Measurements from ENCODE around the gene FGF11. TPM values are rescaled to one million over a fixed set of nuclear protein-coding genes. Genes with fewer than 3 reads are reported as not detected.
A peak's percentile ranks its signal among the peaks of the same experiment; 100 is the strongest.

FGF11 gene
- total RNA-seq, 2 donors from 2014 or later: 2.1 TPM; not detected in 1

DNA sequence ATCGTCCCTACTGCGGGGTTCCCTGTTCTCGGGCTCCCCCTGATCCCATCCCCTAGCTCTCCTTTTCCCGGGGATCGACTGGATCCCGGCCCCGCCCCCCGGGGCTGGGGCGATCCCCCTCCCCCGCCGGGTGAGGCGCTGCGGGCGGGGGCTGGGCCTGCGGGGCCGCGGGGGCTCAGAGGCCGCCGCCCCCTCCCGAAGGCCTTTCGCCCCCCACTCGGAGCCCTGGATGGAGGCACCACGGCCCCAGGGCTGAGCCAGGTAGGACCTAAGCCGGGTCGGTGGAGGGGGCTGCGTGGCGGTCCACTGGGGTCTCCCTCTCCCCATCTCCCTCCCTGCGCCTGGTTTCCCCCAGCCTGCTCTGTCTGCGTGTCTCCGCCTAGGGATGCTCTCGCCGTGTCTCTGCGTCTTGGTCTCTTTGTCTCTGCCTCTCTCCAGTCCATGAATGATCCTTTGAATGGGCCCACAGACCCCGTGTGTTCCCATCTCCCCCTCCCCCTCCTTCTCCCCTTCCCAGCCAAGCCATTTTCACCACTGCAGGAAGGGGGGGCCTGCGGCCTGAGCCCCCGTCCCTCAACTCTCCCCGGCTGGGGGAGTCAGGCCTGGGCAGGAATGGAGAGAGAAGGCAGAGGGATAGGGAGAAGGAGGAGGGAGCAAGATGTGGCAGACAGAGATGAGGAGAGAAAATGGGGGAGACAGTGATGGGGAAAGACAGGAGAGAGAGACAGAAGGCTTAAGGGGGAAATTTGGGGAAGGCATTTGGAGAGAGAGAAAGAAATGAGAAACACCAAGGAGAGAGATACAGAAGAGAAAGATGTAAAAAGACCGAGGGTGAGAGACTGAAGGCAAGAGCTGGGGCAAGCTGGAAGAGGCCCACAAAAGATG lies 33.7 kb upstream of the FGF11 start:
- peak in 1 of 4 donors; percentile 24 for DNase-seq
- Histone ChIP-seq H3K27me3 (no peaks in the 10 kb centered on the region), H3K27ac (peak overlapping the region in 3 of 4 donors; percentile 86 to 96 (median 95)), H3K4me3 (peak overlapping the region in 1 of 2 donors; percentile 39), H3K36me3 (replicated peaks in 1 of 2; ENCODE audit: insufficient read depth in 1 of 2, low read depth in 2 of 2) (no peaks in the 10 kb centered on the region), H3K4me1 (peaks cover 32% of the 10 kb centered on the region), H3K9me3 (no peaks in the 10 kb centered on the region)
- no peak for TF ChIP-seq POLR2A (IDR thresholded peaks at IDR 0.05)
- TF ChIP-seq, protein P1, sequence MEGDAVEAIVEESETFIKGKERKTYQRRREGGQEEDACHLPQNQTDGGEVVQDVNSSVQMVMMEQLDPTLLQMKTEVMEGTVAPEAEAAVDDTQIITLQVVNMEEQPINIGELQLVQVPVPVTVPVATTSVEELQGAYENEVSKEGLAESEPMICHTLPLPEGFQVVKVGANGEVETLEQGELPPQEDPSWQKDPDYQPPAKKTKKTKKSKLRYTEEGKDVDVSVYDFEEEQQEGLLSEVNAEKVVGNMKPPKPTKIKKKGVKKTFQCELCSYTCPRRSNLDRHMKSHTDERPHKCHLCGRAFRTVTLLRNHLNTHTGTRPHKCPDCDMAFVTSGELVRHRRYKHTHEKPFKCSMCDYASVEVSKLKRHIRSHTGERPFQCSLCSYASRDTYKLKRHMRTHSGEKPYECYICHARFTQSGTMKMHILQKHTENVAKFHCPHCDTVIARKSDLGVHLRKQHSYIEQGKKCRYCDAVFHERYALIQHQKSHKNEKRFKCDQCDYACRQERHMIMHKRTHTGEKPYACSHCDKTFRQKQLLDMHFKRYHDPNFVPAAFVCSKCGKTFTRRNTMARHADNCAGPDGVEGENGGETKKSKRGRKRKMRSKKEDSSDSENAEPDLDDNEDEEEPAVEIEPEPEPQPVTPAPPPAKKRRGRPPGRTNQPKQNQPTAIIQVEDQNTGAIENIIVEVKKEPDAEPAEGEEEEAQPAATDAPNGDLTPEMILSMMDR (IDR thresholded peaks at IDR 0.05): no peak
- intact Hi-C loops (cut with DNase I): no loop called here
- no peak for ATAC-seq
- WGBS, 2 donors: 22 to 45% methylated on average over 21 to 37 of the region's 38 CpGs

DNA sequence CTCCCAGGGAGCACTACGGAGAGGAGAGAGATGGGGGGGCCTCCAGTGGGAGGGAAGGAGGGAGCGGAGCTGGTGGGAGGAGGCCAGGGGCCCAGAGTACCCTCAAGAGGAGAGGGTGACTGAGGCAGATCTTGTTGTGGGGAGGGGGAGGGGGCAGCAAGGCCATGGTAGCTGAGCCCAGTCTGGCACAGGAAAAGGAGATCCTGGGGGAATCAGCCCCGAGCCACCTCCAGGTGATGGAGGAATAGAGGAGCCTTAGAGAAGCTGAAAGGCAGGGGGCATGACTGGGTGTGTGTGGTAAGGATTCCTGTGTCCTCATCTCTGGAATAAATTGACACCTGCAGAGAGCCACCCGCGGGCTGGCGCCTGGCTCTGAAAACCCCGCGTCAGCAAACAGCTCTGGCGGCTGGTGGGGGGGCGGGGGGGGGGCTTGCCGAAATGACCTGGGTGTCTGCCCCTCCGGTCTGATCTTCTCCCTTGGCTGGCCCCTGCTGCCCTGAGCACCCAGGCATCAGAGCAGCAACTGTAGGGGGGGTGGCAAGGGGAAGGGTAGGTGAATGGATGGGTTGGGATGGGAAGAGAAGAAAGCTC lies 33.0 kb upstream of the FGF11 start:
- intact Hi-C loops (cut with DNase I): no loop called here
- Histone ChIP-seq H3K27ac (no peak overlapping the region), H3K4me3 (no peak overlapping the region), H3K36me3 (replicated peaks in 1 of 2; ENCODE audit: insufficient read depth in 1 of 2, low read depth in 2 of 2) (no peaks in the 10 kb centered on the region), H3K27me3 (no peaks in the 10 kb centered on the region), H3K4me1 (peaks cover 32% of the 10 kb centered on the region), H3K9me3 (no peaks in the 10 kb centered on the region)
- 47 to 56% methylated on average over 8 to 12 of the region's 12 CpGs for WGBS, 2 donors
- TF ChIP-seq, protein P1 (IDR thresholded peaks at IDR 0.05): no peak
- no peak for TF ChIP-seq POLR2A (IDR thresholded peaks at IDR 0.05)
- ATAC-seq (no peak), DNase-seq (no peak)

DNA sequence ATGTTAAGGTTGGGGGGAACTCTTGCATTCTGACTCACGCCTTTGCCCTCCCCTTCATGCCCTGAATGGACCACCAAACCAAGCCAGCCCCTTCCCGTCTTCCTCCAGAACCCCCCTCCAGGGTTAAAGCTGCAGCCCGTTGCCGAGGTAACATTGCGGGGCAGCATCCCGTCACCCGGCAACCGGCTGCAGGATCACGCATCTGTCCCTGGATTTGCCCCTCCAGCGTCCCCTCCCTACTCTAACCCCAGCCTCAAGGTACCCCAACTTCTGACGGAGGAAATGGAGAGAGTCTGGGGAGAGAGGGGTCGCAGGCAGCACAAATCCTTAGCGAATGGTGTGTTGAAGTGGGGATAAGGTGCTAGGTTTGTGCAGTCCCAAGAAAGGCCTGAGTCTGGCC lies 32.2 kb upstream of the FGF11 start:
- Histone ChIP-seq H3K36me3 (replicated peaks in 1 of 2; ENCODE audit: insufficient read depth in 1 of 2, low read depth in 2 of 2) (no peaks in the 10 kb centered on the region), H3K27ac (no peak overlapping the region), H3K27me3 (no peaks in the 10 kb centered on the region), H3K4me3 (no peak overlapping the region), H3K9me3 (no peaks in the 10 kb centered on the region), H3K4me1 (peaks cover 27% of the 10 kb centered on the region)
- TF ChIP-seq, protein P1 (IDR thresholded peaks at IDR 0.05): no peak
- no peak for TF ChIP-seq POLR2A (IDR thresholded peaks at IDR 0.05)
- intact Hi-C loops (cut with DNase I): no loop called here
- no peak for ATAC-seq
- no peak for DNase-seq
- 81 to 85% methylated on average over 13 of the region's 13 CpGs for WGBS, 2 donors

DNA sequence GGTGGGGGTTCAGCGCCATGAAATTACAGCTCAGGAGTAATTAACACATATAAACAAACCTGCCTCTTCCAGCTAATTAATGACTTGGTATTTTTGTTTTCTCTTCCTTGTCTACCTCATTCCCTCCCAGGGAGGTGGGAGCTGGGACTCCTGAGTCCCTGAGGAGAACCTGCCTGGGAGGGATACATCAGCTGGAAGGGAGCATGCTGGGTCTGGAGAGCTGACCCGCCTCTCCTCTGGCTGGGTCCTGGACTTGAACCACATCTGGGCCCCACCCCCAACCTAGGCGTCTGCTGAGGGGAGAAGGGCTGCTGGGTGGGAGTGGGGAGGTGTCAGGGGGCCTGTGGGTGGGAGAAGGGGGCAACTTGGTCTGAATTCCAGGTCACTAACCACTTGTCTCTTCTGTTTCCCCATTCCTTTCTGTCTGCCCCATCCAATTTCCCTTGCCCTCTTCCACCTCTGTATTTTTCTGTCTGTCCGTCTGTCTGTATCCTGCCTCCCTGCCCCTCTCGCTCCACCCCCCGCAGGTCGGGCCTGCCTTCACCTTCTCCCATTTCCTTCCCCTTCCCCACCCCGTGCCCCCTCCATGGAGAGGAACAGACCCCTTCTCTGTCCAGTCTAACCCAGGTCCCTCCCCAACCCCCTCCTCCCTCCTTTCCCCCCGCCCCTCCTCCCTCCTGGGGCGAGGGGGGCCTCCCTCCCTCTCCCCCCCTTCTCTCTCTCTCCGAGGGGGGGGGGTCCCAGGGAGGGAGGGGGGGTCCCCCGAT lies 31.6 kb upstream of the FGF11 start, which contains the start of gene NLGN2:
Gene NLGN2 (plus strand): TSS at position 361 of the 767 bp plus-strand sequence. CDS start 411 bp downstream, outside the sequence.
- Histone ChIP-seq H3K27ac (no peak within 1 kb of the TSS), H3K27me3 (no peaks in the 10 kb centered on the region), H3K4me1 (peaks cover 22% of the 10 kb centered on the region), H3K36me3 (replicated peaks in 1 of 2; ENCODE audit: insufficient read depth in 1 of 2, low read depth in 2 of 2) (no peaks in the 10 kb centered on the region), H3K9me3 (no peaks in the 10 kb centered on the region), H3K4me3 (no peak within 1 kb of the TSS)
- TF ChIP-seq POLR2A (IDR thresholded peaks at IDR 0.05): no peak
- TF ChIP-seq, protein P1 (IDR thresholded peaks at IDR 0.05): no peak
- intact Hi-C loops (cut with DNase I): no loop called here
- ATAC-seq (no peak), DNase-seq (no peak)
- WGBS, 2 donors: 47 to 63% methylated on average over 8 of the region's 12 CpGs

All from body of pancreas (tissue), 4 donors.